BLaER1 (cell line): ENCODE measurements around the gene TRPV4.

ENCODE experiments used
- H3K27ac ChIP-seq: shearing (Covaris generic); formaldehyde crosslinking; 2 replicates; pipeline ENCODE4 v1.8.1; 2022
- H3K27me3 ChIP-seq: shearing (Covaris generic); formaldehyde crosslinking; 2 replicates; pipeline ENCODE4 v1.8.1; 2022
- H3K36me3 ChIP-seq: shearing (Covaris generic); formaldehyde crosslinking; 2 replicates; pipeline ENCODE4 v1.8.1; 2022
- H3K4me1 ChIP-seq: shearing (Covaris generic); formaldehyde crosslinking; 2 replicates; pipeline ENCODE4 v1.8.1; 2022
- H3K4me2 ChIP-seq: shearing (Covaris generic); formaldehyde crosslinking; 2 replicates; pipeline ENCODE4 v1.8.1; 2022
- H3K4me3 ChIP-seq: shearing (Covaris generic); formaldehyde crosslinking; 2 replicates; pipeline ENCODE4 v1.8.1; 2022
- H3K9ac ChIP-seq: shearing (Covaris generic); formaldehyde crosslinking; 2 replicates; pipeline ENCODE4 v1.8.1; 2022
- H3K9me3 ChIP-seq: shearing (Covaris generic); formaldehyde crosslinking; 2 replicates; pipeline ENCODE4 v1.8.1; 2022
- H4K20me1 ChIP-seq: shearing (Covaris generic); formaldehyde crosslinking; 2 replicates; pipeline ENCODE4 v1.8.1; 2022
- Cebpa-rat ChIP-seq: shearing (Covaris generic); IDR thresholded peaks from 2 replicates; pipeline ENCODE4 v1.8.1; 2022

The TRPV4 gene

GRCh38 chr12:109842021-109842420, 8.8 kb upstream of the TRPV4 start:
- no peak for TF ChIP-seq Cebpa-rat
- Histone ChIP-seq H3K27ac (no peak overlapping the region), H3K9ac (no peak overlapping the region), H3K36me3 (no peaks in the 10 kb centered on the region), H3K27me3 (no peaks in the 10 kb centered on the region), H3K4me2 (no peak overlapping the region), H4K20me1 (no peaks in the 10 kb centered on the region), H3K4me3 (no peak overlapping the region), H3K4me1 (no peaks in the 10 kb centered on the region), H3K9me3 (no peaks in the 10 kb centered on the region)

- H3K27ac ChIP-seq, result no peak overlapping the region
- no peak overlapping the region for H3K4me2 ChIP-seq
- no peaks in the 10 kb centered on the region for H3K4me1 ChIP-seq
- no peaks in the 10 kb centered on the region for H3K9me3 ChIP-seq
- no peak for TF ChIP-seq Cebpa-rat
- no peak overlapping the region for H3K4me3 ChIP-seq
- H3K27me3 ChIP-seq, result no peaks in the 10 kb centered on the region
- no peak overlapping the region for H3K9ac ChIP-seq
- no peaks in the 10 kb centered on the region for H4K20me1 ChIP-seq
- no peaks in the 10 kb centered on the region for H3K36me3 ChIP-seq
Observed at GRCh38 chr12:109841356-109841755, 8.2 kb upstream of the TRPV4 start.

- H3K9ac ChIP-seq, result no peak overlapping the region
- H3K36me3 ChIP-seq, result no peaks in the 10 kb centered on the region
- no peaks in the 10 kb centered on the region for H3K4me1 ChIP-seq
- H3K27me3 ChIP-seq, result no peaks in the 10 kb centered on the region
- H3K4me3 ChIP-seq, result no peak overlapping the region
- no peak overlapping the region for H3K27ac ChIP-seq
- H3K9me3 ChIP-seq, result no peaks in the 10 kb centered on the region
- H4K20me1 ChIP-seq, result no peaks in the 10 kb centered on the region
- no peak for TF ChIP-seq Cebpa-rat
- H3K4me2 ChIP-seq, result no peak overlapping the region
Observed at GRCh38 chr12:109840305-109841074, 7.3 kb upstream of the TRPV4 start.

DNA sequence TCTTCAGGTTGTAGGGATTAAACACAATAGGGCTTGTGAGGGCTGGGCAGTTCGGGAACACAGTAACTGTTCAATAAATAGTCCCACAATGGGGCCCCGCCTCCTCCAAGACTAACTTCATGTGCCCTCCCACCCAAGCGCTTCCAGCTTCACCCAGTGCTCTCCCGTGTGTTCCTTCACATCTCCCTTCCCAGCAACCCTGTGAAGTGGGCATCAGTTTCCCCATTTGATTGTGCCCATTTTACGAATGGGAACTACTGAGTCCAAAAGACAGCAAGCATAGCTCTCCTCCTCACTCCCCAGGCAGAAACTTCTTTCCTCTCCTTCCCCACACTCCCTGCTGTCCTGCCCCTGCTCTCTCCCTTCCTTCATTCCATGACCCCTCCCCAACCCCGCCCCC, 6.2 kb upstream of the TRPV4 start:
- no peak for TF ChIP-seq Cebpa-rat
- H3K27ac ChIP-seq, result no peak overlapping the region
- no peaks in the 10 kb centered on the region for H4K20me1 ChIP-seq
- H3K9me3 ChIP-seq, result no peaks in the 10 kb centered on the region
- no peaks in the 10 kb centered on the region for H3K36me3 ChIP-seq
- H3K4me1 ChIP-seq, result no peaks in the 10 kb centered on the region
- no peak overlapping the region for H3K9ac ChIP-seq
- peaks cover 2% of the 10 kb centered on the region; the same call in 1 of the 2 replicates for H3K27me3 ChIP-seq
- H3K4me2 ChIP-seq, result no peak overlapping the region
- H3K4me3 ChIP-seq, result no peak overlapping the region

GRCh38 chr12:109836916-109837315, 3.7 kb upstream of the TRPV4 start:
- Histone ChIP-seq H3K27me3 (peaks cover 27% of the 10 kb centered on the region), H3K9ac (no peak overlapping the region)

GRCh38 chr12:109835827-109836226, 2.6 kb upstream of the TRPV4 start:
- Histone ChIP-seq H3K4me1 (no peaks in the 10 kb centered on the region), H4K20me1 (peaks cover 5% of the 10 kb centered on the region; the same call in 1 of the 2 replicates), H3K4me2 (no peak overlapping the region), H3K4me3 (no peak overlapping the region), H3K9ac (no peak overlapping the region), H3K27ac (no peak overlapping the region), H3K9me3 (no peaks in the 10 kb centered on the region), H3K27me3 (peaks cover 35% of the 10 kb centered on the region), H3K36me3 (no peaks in the 10 kb centered on the region)
- TF ChIP-seq Cebpa-rat, result no peak

More at GRCh38 chr12:109836916-109837315, 3.7 kb upstream of the TRPV4 start:
- no peak overlapping the region for H3K4me2 ChIP-seq
- H3K36me3 ChIP-seq, result no peaks in the 10 kb centered on the region
- H3K4me1 ChIP-seq, result no peaks in the 10 kb centered on the region
- no peak for TF ChIP-seq Cebpa-rat
- H4K20me1 ChIP-seq, result peaks cover 5% of the 10 kb centered on the region; the same call in 1 of the 2 replicates
- H3K9me3 ChIP-seq, result no peaks in the 10 kb centered on the region
- no peak overlapping the region for H3K4me3 ChIP-seq
- H3K27ac ChIP-seq, result no peak overlapping the region

GRCh38 chr12:109832541-109833306, 474 bp downstream of the TRPV4 start:
- no peaks in the 10 kb centered on the region for H3K36me3 ChIP-seq
- no peak for TF ChIP-seq Cebpa-rat
- 0 out of 2 replicates have a peak, but pooled peaks cover 4% of the 10 kb centered on the region for H3K4me1 ChIP-seq
- no peak overlapping the region for H3K4me3 ChIP-seq
- peaks cover 38% of the 10 kb centered on the region for H3K27me3 ChIP-seq
- H3K9me3 ChIP-seq, result no peaks in the 10 kb centered on the region
- peaks cover 5% of the 10 kb centered on the region; the same call in 1 of the 2 replicates for H4K20me1 ChIP-seq
- no peak overlapping the region for H3K27ac ChIP-seq
- H3K9ac ChIP-seq, result no peak overlapping the region
- H3K4me2 ChIP-seq, result no peak overlapping the region

DNA sequence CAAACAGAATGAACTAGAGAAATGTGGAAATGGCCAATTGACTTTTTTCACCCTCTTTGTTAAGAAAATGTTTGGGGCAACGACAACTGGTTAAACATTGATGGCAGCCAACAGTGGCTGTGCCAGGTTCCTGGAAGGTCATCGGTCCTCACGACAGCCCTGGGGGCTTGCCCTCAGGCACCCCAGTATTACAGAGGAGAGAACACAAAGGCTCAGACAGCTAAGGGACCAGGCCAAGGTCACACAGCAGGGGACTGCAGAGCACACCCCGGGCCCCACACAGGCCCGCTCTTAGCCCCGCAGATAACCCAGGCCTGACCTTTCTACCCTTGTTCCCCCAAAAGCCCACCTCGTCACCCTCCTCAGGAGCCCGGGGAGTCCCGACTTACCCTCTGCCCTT, 1.3 kb downstream of the TRPV4 start:
- H3K4me3 ChIP-seq, result no peak overlapping the region
- no peak overlapping the region for H3K27ac ChIP-seq
- TF ChIP-seq Cebpa-rat, result no peak
- H4K20me1 ChIP-seq, result peaks cover 5% of the 10 kb centered on the region; the same call in 1 of the 2 replicates
- H3K9ac ChIP-seq, result no peak overlapping the region
- 0 out of 2 replicates have a peak, but pooled peaks cover 4% of the 10 kb centered on the region for H3K4me1 ChIP-seq
- H3K27me3 ChIP-seq, result peaks cover 38% of the 10 kb centered on the region
- no peak overlapping the region for H3K4me2 ChIP-seq
- no peaks in the 10 kb centered on the region for H3K36me3 ChIP-seq
- H3K9me3 ChIP-seq, result no peaks in the 10 kb centered on the region

- Histone ChIP-seq H3K27me3 (peaks cover 38% of the 10 kb centered on the region), H3K4me2 (no peak overlapping the region), H4K20me1 (peaks cover 5% of the 10 kb centered on the region; the same call in 1 of the 2 replicates), H3K4me3 (no peak overlapping the region), H3K9ac (no peak overlapping the region), H3K36me3 (no peaks in the 10 kb centered on the region), H3K4me1 (peaks cover 7% of the 10 kb centered on the region), H3K27ac (no peak overlapping the region), H3K9me3 (no peaks in the 10 kb centered on the region)
- no peak for TF ChIP-seq Cebpa-rat
Observed at GRCh38 chr12:109831365-109831764, 1.8 kb downstream of the TRPV4 start.

GRCh38 chr12:109830718-109831117, 2.5 kb downstream of the TRPV4 start:
- Histone ChIP-seq H3K27ac (no peak overlapping the region), H3K27me3 (peaks cover 38% of the 10 kb centered on the region), H3K9me3 (no peaks in the 10 kb centered on the region), H3K4me2 (no peak overlapping the region), H3K4me1 (peaks cover 12% of the 10 kb centered on the region), H4K20me1 (peaks cover 5% of the 10 kb centered on the region; the same call in 1 of the 2 replicates), H3K36me3 (no peaks in the 10 kb centered on the region), H3K4me3 (no peak overlapping the region), H3K9ac (no peak overlapping the region)
- TF ChIP-seq Cebpa-rat, result no peak
